HCT116 (cell line): ENCODE results near the gene RGS6. TPM values are rescaled to one million over a fixed set of nuclear protein-coding genes. Genes with fewer than 3 reads are reported as not detected.

Experiments used
- ATAC-seq: fragments of 200-7000 bp; cut with Tn5 transposase; 2 replicates; pipeline ENCODE4 v1.9.1; 2020; ENCODE audit warnings: mild to moderate bottlenecking, moderate library complexity
- BruUV-seq: library from RNA; stranded (reverse); fragments of 400-500 nt; replicated peaks from 2 replicates; lab custom pipeline; 2021; lab: Mats Ljungman, UMichigan
- CTCF ChIA-PET: fragments of 300-600 bp; sonication (Branson Sonifier 250); formaldehyde crosslinking; loops from one replicate; lab custom pipeline; 2021; ENCODE audit warnings: antibody characterized with exemption; lab: Charles Lee
- POLR2A ChIA-PET: fragments of 300-600, 350-600 bp; sonication (Branson Sonifier 250); formaldehyde crosslinking; loops from one replicate; lab custom pipeline; 2021; ENCODE audit warnings: antibody characterized with exemption; lab: Charles Lee
- RAD21 ChIA-PET, 2 experiments: fragments of 300-600 bp; sonication (Branson Sonifier 250); formaldehyde crosslinking; loops; one replicate each; lab custom pipeline; 2023; ENCODE audit warnings: low total read pairs in 2 of 2; ENCODE audit not compliant: uncharacterized antibody in 2 of 2, unreplicated experiment in 2 of 2, low non-redundant PET in 1 of 2; lab: Charles Lee
- DNase-seq: peaks from one replicate; pipeline ENCODE4 v3.0.0-alpha.2; 2010; ENCODE audit warnings: low read depth, low spot score
- H2AFZ ChIP-seq: fragments of 200-600 bp; shearing (Covaris generic), sonication (generic); 2 replicates; pipeline ENCODE4 v1.6.1; 2017; ENCODE audit warnings: low read depth, mixed run types, mixed read lengths, antibody characterized with exemption, low read length; ENCODE audit not compliant: poor library complexity, severe bottlenecking
- H3K27ac ChIP-seq: 2 replicates; pipeline ENCODE4 v1.5.1; 2012; ENCODE audit warnings: low read depth, low read length
- H3K27me3 ChIP-seq: fragments of 200-600 bp; sonication (generic); 2 replicates; pipeline ENCODE4 v1.6.1; 2016; ENCODE audit warnings: mixed run types, low read length, mixed read lengths; ENCODE audit not compliant: insufficient read depth
- H3K36me3 ChIP-seq, 2 experiments: fragments of 200-500 bp in 1 of 2; fragments of 200-600 bp in 1 of 2; sonication (Bioruptor generic) in 1 of 2; sonication (generic) in 1 of 2; 2 replicates each; pipeline versions ENCODE4 v1.5.1 to v1.6.1; 2014 to 2016; ENCODE audit warnings: low read length in 2 of 2, inconsistent platforms in 1 of 2, mixed read lengths in 1 of 2, mixed run types in 1 of 2; ENCODE audit not compliant: insufficient read depth in 2 of 2, control insufficient read depth in 1 of 2
- H3K4me1 ChIP-seq, 2 experiments: fragments of 200-600 bp in 1 of 2; sonication (generic) in 1 of 2; 2 replicates each; pipeline versions ENCODE4 v1.5.1 to v1.6.1; 2012 to 2017; ENCODE audit warnings: low read length in 2 of 2, inconsistent platforms in 1 of 2, mild to moderate bottlenecking in 1 of 2, mixed read lengths in 1 of 2, mixed run types in 1 of 2, moderate library complexity in 1 of 2; ENCODE audit not compliant: insufficient read depth in 2 of 2, control insufficient read depth in 1 of 2
- H3K4me2 ChIP-seq: fragments of 200-600 bp; sonication (generic); 2 replicates; pipeline ENCODE4 v1.6.1; 2017; ENCODE audit warnings: mixed run types, low read length, mixed read lengths
- H3K4me3 ChIP-seq, 2 experiments: fragments of 200-600 bp in 1 of 2; sonication (generic) in 1 of 2; replicated peaks in 1 of 2; 2 replicates each; pipeline ENCODE4 v1.5.1; 2011 to 2016; ENCODE audit warnings: low read length in 2 of 2, control low read depth in 1 of 2, low read depth in 1 of 2, mild to moderate bottlenecking in 1 of 2, mixed read lengths in 1 of 2, mixed run types in 1 of 2
- H3K79me2 ChIP-seq: fragments of 200-600 bp; sonication (generic); 2 replicates; pipeline ENCODE4 v1.6.1; 2017; ENCODE audit warnings: mild to moderate bottlenecking, mixed run types, low read length, moderate library complexity, mixed read lengths; ENCODE audit not compliant: insufficient read depth
- H3K9ac ChIP-seq: fragments of 200-600 bp; sonication (generic); 2 replicates; pipeline ENCODE4 v1.6.1; 2016; ENCODE audit warnings: low read length, mixed read lengths
- H3K9me2 ChIP-seq: fragments of 200-600 bp; sonication (generic), shearing (Covaris generic); 2 replicates; pipeline ENCODE4 v1.6.1; 2017; ENCODE audit warnings: mixed run types, mild to moderate bottlenecking, moderate library complexity; ENCODE audit not compliant: insufficient read depth
- H3K9me3 ChIP-seq, 2 experiments: fragments of 200-500 bp in 1 of 2; fragments of 200-600 bp in 1 of 2; sonication (Bioruptor generic) in 1 of 2; sonication (generic) in 1 of 2; 2 replicates each; pipeline ENCODE4 v1.6.1; 2014 to 2017; ENCODE audit warnings: low read length in 2 of 2, mixed read lengths in 2 of 2, inconsistent platforms in 1 of 2, low read depth in 1 of 2, mild to moderate bottlenecking in 1 of 2, mixed run types in 1 of 2, moderate library complexity in 1 of 2; ENCODE audit not compliant: control insufficient read depth in 1 of 2, insufficient read depth in 1 of 2
- H4K20me1 ChIP-seq: fragments of 200-600 bp; sonication (generic), shearing (Covaris generic); 2 replicates; pipeline ENCODE4 v1.6.1; 2017; ENCODE audit warnings: mixed run types, mild to moderate bottlenecking, moderate library complexity; ENCODE audit not compliant: insufficient read depth
- CEBPB ChIP-seq: IDR thresholded peaks from 2 replicates; pipeline ENCODE4 v1.6.1; 2012; ENCODE audit warnings: low read depth
- CTCF ChIP-seq, 3 experiments: fragments of 200-600 bp in 1 of 3; sonication (generic) in 1 of 3; IDR thresholded peaks in 2 of 3; conservative IDR thresholded peaks in 1 of 3; 2 replicates each; pipeline ENCODE4 v1.5.1; 2012 to 2017; ENCODE audit warnings: low read depth in 2 of 3, low read length in 2 of 3, antibody characterized with exemption in 1 of 3, borderline replicate concordance in 1 of 3, control low read depth in 1 of 3, mild to moderate bottlenecking in 1 of 3, mixed read lengths in 1 of 3, mixed run types in 1 of 3, moderate library complexity in 1 of 3; ENCODE audit not compliant: insufficient read depth in 1 of 3
- EZH2 ChIP-seq: fragments of 200-600 bp; sonication (generic); IDR thresholded peaks from 2 replicates; pipeline ENCODE4 v1.6.1; 2017; ENCODE audit warnings: antibody characterized with exemption, mixed run types
- FOSL1 ChIP-seq: IDR thresholded peaks from 2 replicates; pipeline ENCODE4 v1.6.1; 2012; ENCODE audit warnings: low read depth
- POLR2AphosphoS5 ChIP-seq: IDR thresholded peaks from 2 replicates; pipeline ENCODE4 v1.6.1; 2011; ENCODE audit warnings: mild to moderate bottlenecking, low read depth, low read length, moderate library complexity
- RAD21 ChIP-seq: IDR thresholded peaks from 2 replicates; pipeline ENCODE4 v1.6.1; 2012; ENCODE audit warnings: low read depth, mild to moderate bottlenecking
- SIN3A ChIP-seq: IDR thresholded peaks from 2 replicates; pipeline ENCODE4 v1.6.1; 2012; ENCODE audit warnings: low read depth
- SP1 ChIP-seq: IDR thresholded peaks from 2 replicates; pipeline ENCODE4 v1.6.1; 2012; ENCODE audit warnings: low read depth
- intact Hi-C: fragments of 100-400 bp; cut with micrococcal nuclease; formaldehyde crosslinking; loops from 2 replicates; pipeline ENCODE4 v1.10.0; 2022
- total RNA-seq: library from RNA; stranded (reverse); gene quantifications from one replicate; pipeline ENCODE4 v1.2.1, GENCODE V29; 2021; ENCODE audit not compliant: unreplicated experiment
- TF ChIP-seq, protein P1 (sequence below): IDR thresholded peaks from 2 replicates; pipeline ENCODE4 v1.6.1; 2012

RGS6 gene
- total RNA-seq, 1 experiment from 2014 or later, result 4.7 TPM

DNA sequence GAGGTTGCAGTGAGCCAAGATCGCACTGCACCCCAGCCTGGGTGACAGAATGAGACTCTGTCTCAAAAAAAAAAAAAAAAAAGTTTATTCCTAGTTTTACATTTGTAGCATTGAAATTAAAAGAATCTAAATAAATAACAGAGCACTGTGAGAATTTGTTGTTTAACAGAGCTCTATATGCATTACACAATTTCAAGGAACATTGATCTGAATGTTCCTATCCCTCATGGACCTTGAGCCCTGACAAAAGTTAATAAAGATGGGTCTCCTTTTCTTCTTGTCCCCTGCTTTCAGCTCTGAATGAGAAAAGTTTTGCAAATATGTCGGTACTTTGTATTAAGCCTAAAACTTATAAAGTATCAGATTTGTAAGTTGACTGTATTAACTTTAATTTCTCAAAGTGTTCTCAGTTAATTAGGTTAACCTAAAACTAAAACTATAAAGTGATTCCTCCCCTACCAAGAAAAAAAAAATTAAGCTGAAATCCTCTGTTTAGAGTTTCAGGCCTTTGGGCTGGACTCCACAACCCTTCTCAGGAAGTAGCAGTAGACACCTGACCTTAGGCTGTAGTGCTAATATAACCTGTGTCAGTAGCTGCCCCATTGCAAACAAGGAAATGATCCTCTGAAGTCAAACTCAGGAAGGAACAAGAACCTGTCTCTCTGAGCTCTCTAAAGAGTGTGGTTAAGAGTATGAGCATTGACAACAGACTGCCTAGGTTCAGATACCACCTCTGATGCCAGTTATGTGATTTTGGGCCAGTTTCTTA, 484.0 kb downstream of the RGS6 start (continued):
- TF ChIP-seq, protein P1, sequence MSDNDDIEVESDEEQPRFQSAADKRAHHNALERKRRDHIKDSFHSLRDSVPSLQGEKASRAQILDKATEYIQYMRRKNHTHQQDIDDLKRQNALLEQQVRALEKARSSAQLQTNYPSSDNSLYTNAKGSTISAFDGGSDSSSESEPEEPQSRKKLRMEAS, result no peak
- TF ChIP-seq CEBPB (no peak), SP1 (no peak), FOSL1 (no peak), EZH2 (no peak)

DNA sequence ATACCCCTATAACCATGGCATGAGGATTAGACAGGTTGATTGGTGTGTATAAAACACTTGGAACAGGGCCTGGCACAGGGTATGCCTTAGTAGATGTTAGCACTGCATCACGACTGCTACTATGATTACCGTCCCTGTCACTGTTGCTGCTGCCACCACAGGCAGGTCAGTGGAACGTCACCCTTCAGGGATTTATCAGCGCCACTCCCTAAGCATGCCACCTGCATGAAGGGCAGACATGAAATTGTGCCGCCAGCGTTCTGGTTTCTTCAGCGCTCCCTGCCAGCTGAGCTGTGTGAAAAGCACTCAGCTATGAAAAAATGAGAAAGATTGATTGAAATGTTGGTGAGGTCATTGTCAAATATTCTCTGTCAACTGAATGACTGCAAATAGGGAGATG, 484.7 kb downstream of the RGS6 start:
- Histone ChIP-seq H2AFZ (no peak overlapping the region), H3K79me2 (no peaks in the 10 kb centered on the region), H3K9me2 (no peaks in the 10 kb centered on the region), H3K4me1 (peaks cover 0 to 11% of the 10 kb centered on the region in 2 experiments; a peak in 2 of 4 replicates), H3K9ac (no peak overlapping the region), H3K4me2 (0 out of 2 replicates have a peak overlapping the region, but pooled peaks have one; percentile 9), H3K36me3 (no peaks in the 10 kb centered on the region), H3K27me3 (no peaks in the 10 kb centered on the region), H3K27ac (no peak overlapping the region), H3K9me3 (no peaks in the 10 kb centered on the region), H4K20me1 (no peaks in the 10 kb centered on the region), H3K4me3 (no peak overlapping the region)
- intact Hi-C loops, result no loop called here
- ChIA-PET RAD21 (no interaction called here), POLR2A (no interaction called here), CTCF (no interaction called here)
- peak; percentile 96 for ATAC-seq
- BruUV-seq, result no TSS peak
- no peak for TF ChIP-seq SIN3A
- peak; percentile 33 for TF ChIP-seq RAD21
- no peak for TF ChIP-seq POLR2AphosphoS5
- TF ChIP-seq CTCF (IDR thresholded peaks at IDR 0.05 in 2 of 3, conservative IDR thresholded peaks at IDR 0.05 in 1 of 3; ENCODE audit: borderline replicate concordance in 1 of 3, insufficient read depth in 1 of 3, low read depth in 2 of 3, low read length in 2 of 3), result peak in 2 of 3 experiments; percentile 32 to 51; a peak in 3 of 6 replicates
- peak; percentile 34 for DNase-seq
